Measurements from ENCODE around the gene S100A2. TPM values are rescaled to one million over a fixed set of nuclear protein-coding genes. Genes with fewer than 3 reads are reported as not detected.
A peak's percentile ranks its signal among the peaks of the same experiment; 100 is the strongest.
"Not testable (repeated sequence)": the region's sequence is repeated elsewhere in the genome, so short reads cannot be mapped to it uniquely, and the experiment has no call there.

S100A2 gene
- total RNA-seq, 1 donor: 1.8 TPM

- Histone ChIP-seq H2AFZ (ENCODE audit: low read length) (peak overlapping the region; percentile 73), H3K4me2 (ENCODE audit: insufficient read depth, low read length) (peak overlapping the region; percentile 70), H3K4me3 (ENCODE audit: insufficient read depth, low read length) (peak overlapping the region; percentile 4)
Measured at GRCh38 chr1:153566414-153567371, 1.0 kb upstream of the S100A2 start.

GRCh38 chr1:153563991-153564390 lies 1.7 kb downstream of the S100A2 start:
- H2AFZ ChIP-seq (ENCODE audit: low read length): no peak overlapping the region
- H4K20me1 ChIP-seq (ENCODE audit: insufficient read depth, low read length): no peaks in the 10 kb centered on the region

More at GRCh38 chr1:153566414-153567371, 1.0 kb upstream of the S100A2 start:
- H4K20me1 ChIP-seq (ENCODE audit: insufficient read depth, low read length): no peaks in the 10 kb centered on the region
- H3K79me2 ChIP-seq (ENCODE audit: insufficient read depth, low read length): no peaks in the 10 kb centered on the region
- no peak for TF ChIP-seq CTCF (IDR thresholded peaks at IDR 0.05; ENCODE audit: extremely low read depth, low read depth, low read length)
- no peaks in the 10 kb centered on the region for H3K9me3 ChIP-seq (ENCODE audit: low read depth, low read length)
- H3K27ac ChIP-seq (ENCODE audit: low read depth, low read length): peak overlapping the region; percentile 100
- no peaks in the 10 kb centered on the region for H3K27me3 ChIP-seq (ENCODE audit: insufficient read depth, low read length)
- peaks cover 38% of the 10 kb centered on the region for H3K4me1 ChIP-seq (ENCODE audit: insufficient read depth, low read length)
- DNase-seq (ENCODE audit: insufficient read length, low spot score, missing footprints): peak; percentile 98
- H3K36me3 ChIP-seq (ENCODE audit: insufficient read depth, low read length): no peaks in the 10 kb centered on the region

GRCh38 chr1:153563483-153563901 lies 2.2 kb downstream of the S100A2 start:
- no peaks in the 10 kb centered on the region for H3K9me3 ChIP-seq (ENCODE audit: low read depth, low read length)
- no peaks in the 10 kb centered on the region for H3K79me2 ChIP-seq (ENCODE audit: insufficient read depth, low read length)
- no peak overlapping the region for H3K4me2 ChIP-seq (ENCODE audit: insufficient read depth, low read length)
- H2AFZ ChIP-seq (ENCODE audit: low read length): no peak overlapping the region
- H3K4me3 ChIP-seq (ENCODE audit: insufficient read depth, low read length): no peak overlapping the region
- no peaks in the 10 kb centered on the region for H3K36me3 ChIP-seq (ENCODE audit: insufficient read depth, low read length)
- DNase-seq (ENCODE audit: insufficient read length, low spot score, missing footprints): no peak
- peaks cover 34% of the 10 kb centered on the region for H3K4me1 ChIP-seq (ENCODE audit: insufficient read depth, low read length)
- H4K20me1 ChIP-seq (ENCODE audit: insufficient read depth, low read length): no peaks in the 10 kb centered on the region
- no peak for TF ChIP-seq CTCF (IDR thresholded peaks at IDR 0.05; ENCODE audit: extremely low read depth, low read depth, low read length)
- H3K27me3 ChIP-seq (ENCODE audit: insufficient read depth, low read length): no peaks in the 10 kb centered on the region
- no peak overlapping the region for H3K27ac ChIP-seq (ENCODE audit: low read depth, low read length)

More at GRCh38 chr1:153563991-153564390, 1.7 kb downstream of the S100A2 start:
- H3K27ac ChIP-seq (ENCODE audit: low read depth, low read length): no peak overlapping the region
- H3K36me3 ChIP-seq (ENCODE audit: insufficient read depth, low read length): no peaks in the 10 kb centered on the region
- H3K79me2 ChIP-seq (ENCODE audit: insufficient read depth, low read length): no peaks in the 10 kb centered on the region
- DNase-seq (ENCODE audit: insufficient read length, low spot score, missing footprints): peak; percentile 23
- H3K9me3 ChIP-seq (ENCODE audit: low read depth, low read length): no peaks in the 10 kb centered on the region
- TF ChIP-seq CTCF (IDR thresholded peaks at IDR 0.05; ENCODE audit: extremely low read depth, low read depth, low read length): no peak
- H3K4me2 ChIP-seq (ENCODE audit: insufficient read depth, low read length): no peak overlapping the region
- H3K27me3 ChIP-seq (ENCODE audit: insufficient read depth, low read length): no peaks in the 10 kb centered on the region
- peaks cover 36% of the 10 kb centered on the region for H3K4me1 ChIP-seq (ENCODE audit: insufficient read depth, low read length)
- H3K4me3 ChIP-seq (ENCODE audit: insufficient read depth, low read length): no peak overlapping the region

- not testable (repeated sequence) for H3K27me3 ChIP-seq (ENCODE audit: insufficient read depth, low read length); H3K79me2 ChIP-seq (ENCODE audit: insufficient read depth, low read length); H2AFZ ChIP-seq (ENCODE audit: low read length); H4K20me1 ChIP-seq (ENCODE audit: insufficient read depth, low read length); H3K27ac ChIP-seq (ENCODE audit: low read depth, low read length); H3K4me2 ChIP-seq (ENCODE audit: insufficient read depth, low read length); H3K9me3 ChIP-seq (ENCODE audit: low read depth, low read length); H3K4me3 ChIP-seq (ENCODE audit: insufficient read depth, low read length); H3K36me3 ChIP-seq (ENCODE audit: insufficient read depth, low read length); DNase-seq (ENCODE audit: insufficient read length, low spot score, missing footprints)
- H3K4me1 ChIP-seq (ENCODE audit: insufficient read depth, low read length): peaks cover 19% of the 10 kb centered on the region
Measured at GRCh38 chr1:153562021-153562420, 3.6 kb downstream of the S100A2 start.
